Fibroblast of lung (primary cell): ENCODE data around the gene SERPINB10.
A peak's percentile ranks its signal among the peaks of the same experiment; 100 is the strongest.

Experiments used
- EZH2 ChIP-seq: IDR thresholded peaks from 2 replicates; pipeline ENCODE4 v1.5.1; 2012; ENCODE audit warnings: low read length, control low read depth, mild to moderate bottlenecking; ENCODE audit errors: missing control alignments
- TF ChIP-seq, protein P1 (sequence below), 2 donors: IDR thresholded peaks in 1 of 2; conservative IDR thresholded peaks in 1 of 2; 1 replicate in 1 of 2; 2 replicates in 1 of 2; pipeline ENCODE4 v1.5.1; 2011 to 2012; ENCODE audit warnings: low read length in 2 of 2, control low read depth in 1 of 2, inconsistent platforms in 1 of 2, low read depth in 1 of 2, mild to moderate bottlenecking in 1 of 2

DNA sequence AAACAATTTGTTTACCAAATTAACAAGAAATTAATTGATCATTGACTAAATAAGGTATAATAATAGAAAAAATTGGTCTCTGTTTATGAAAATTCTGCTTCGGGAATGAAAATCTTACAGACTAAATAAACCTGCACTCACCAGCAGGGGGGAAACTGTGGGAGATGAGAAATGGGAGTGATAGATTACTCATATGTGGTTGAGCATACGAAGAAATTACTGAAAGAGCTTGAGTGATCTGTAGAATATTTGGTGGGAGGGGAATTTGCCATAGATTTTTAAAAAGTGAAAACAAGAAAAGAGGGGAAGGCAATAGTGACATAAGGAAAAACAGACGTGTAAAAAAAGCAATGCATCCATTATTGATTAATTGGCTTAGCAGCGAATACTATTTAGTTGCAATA, 43.5 kb downstream of the SERPINB10 start:
- TF ChIP-seq EZH2, result no peak
- TF ChIP-seq, protein P1, sequence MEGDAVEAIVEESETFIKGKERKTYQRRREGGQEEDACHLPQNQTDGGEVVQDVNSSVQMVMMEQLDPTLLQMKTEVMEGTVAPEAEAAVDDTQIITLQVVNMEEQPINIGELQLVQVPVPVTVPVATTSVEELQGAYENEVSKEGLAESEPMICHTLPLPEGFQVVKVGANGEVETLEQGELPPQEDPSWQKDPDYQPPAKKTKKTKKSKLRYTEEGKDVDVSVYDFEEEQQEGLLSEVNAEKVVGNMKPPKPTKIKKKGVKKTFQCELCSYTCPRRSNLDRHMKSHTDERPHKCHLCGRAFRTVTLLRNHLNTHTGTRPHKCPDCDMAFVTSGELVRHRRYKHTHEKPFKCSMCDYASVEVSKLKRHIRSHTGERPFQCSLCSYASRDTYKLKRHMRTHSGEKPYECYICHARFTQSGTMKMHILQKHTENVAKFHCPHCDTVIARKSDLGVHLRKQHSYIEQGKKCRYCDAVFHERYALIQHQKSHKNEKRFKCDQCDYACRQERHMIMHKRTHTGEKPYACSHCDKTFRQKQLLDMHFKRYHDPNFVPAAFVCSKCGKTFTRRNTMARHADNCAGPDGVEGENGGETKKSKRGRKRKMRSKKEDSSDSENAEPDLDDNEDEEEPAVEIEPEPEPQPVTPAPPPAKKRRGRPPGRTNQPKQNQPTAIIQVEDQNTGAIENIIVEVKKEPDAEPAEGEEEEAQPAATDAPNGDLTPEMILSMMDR (conservative IDR thresholded peaks at IDR 0.05 in 1 of 2, IDR thresholded peaks at IDR 0.05 in 1 of 2; ENCODE audit: low read depth in 1 of 2, low read length in 2 of 2), result peak; percentile 15 to 42
